ENCODE results near the gene PLLP.
"Not testable (repeated sequence)": the region's sequence is repeated elsewhere in the genome, so short reads cannot be mapped to it uniquely, and the experiment has no call there.

PLLP gene

GRCh38 chr16:57271063-57271345 is 13.5 kb downstream of the PLLP start:
- no peak for FAIRE-seq

DNA sequence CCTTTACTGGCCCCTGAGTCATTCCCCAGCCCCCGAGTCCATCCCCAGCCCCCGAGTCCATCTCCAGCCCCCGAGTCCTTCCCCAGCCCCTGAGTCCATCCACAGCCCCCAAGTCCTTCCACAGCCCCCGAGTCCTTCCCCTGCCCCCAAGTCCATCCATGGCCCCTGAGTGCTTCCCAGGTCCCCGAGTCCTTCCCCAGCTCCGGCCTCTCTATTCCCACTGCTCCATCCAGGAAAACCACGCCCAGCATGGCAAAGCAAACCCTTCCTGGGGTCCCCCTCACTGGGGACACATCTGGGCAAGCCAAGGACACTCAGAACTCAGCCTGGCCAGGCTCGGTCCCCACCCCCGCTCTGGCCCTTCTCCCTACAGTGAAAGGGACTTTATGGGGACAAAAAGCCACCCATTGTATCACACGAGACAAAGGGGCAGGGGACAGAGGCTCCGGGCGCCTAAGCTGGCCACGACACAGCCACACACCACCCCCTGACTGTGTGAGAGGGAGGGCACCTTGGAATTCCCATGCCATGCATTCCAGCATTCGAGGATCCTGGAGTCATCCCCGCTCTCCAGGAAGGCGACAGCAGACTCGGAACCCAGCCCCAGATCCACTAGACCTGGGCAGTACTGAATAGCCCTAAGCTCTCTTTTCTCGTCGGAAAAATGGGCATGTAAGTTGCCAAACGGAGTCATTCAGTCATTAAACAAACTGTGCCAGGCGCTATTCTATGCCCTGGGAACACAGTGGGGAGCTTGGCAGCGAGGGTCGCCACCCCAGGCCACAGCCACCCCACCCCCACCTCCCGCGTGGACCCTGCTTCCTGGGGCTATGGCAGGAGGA is 14.0 kb downstream of the PLLP start:
- no peak for FAIRE-seq

DNA sequence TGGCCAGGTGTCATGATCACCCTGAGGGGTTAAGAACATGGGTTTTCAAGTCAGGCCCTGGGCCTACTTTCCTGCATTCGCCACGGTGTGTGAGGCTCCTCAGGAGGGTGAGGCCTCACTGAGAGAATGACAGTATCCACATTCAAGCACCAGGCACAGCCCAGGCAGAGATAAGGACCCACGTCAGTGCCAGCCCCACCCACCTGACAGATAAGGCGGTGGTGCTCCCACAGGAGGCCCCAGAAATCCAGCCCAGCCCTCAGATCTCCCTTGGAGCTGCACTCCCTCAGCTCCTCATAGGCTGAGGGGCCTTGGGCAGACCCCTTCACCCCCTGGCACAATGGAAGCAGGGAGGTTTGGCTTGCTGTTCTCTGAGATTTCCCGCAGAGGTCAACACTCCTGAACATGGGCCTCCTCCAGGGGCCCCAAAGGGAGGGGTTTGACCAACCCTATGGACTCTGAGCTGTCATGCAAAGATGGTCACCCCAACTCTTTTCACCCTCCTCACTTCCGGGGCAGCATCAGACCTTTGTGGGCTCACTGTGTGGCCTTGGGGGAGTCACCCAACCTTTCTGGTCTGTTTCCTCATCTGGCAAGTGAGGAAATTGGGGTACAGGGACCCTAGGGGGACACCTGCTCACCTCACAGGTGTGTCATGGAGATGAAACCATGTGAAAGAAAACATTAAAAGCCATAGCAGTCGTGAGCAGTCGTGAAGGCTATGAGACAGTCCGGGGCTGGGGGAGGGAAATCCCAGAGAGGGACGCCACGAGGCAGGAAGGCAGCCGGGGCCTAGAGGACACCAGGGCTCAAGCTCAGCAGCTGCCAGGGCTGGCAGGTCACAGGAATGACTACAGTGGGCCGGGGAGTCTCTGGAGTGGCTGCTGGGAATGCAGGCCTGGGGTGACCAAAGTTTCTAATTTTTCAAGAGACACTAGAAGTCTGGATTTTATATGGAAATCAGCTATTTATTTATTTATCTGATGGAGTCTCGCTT is 15.4 kb downstream of the PLLP start:
- no peak for FAIRE-seq

DNA sequence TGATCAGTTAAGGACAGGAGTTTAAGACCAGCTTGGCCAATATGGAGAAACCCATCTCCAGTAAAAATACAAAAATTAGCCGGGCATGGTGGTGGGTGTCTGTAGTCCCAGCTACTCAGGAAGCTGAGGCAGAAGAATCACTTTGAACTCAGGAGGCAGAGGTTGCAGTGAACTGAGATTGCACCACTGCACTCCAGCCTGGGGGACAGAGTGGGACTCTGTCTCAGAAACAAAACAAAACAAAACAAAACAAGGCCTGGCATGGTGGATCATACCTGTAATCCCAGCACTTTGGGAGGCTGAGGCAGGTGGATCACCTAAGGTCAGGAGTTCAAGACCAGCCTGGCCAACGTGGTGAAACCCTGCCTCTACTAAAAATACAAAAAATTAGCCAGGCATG is 17.1 kb downstream of the PLLP start:
- not testable (repeated sequence) for FAIRE-seq

DNA sequence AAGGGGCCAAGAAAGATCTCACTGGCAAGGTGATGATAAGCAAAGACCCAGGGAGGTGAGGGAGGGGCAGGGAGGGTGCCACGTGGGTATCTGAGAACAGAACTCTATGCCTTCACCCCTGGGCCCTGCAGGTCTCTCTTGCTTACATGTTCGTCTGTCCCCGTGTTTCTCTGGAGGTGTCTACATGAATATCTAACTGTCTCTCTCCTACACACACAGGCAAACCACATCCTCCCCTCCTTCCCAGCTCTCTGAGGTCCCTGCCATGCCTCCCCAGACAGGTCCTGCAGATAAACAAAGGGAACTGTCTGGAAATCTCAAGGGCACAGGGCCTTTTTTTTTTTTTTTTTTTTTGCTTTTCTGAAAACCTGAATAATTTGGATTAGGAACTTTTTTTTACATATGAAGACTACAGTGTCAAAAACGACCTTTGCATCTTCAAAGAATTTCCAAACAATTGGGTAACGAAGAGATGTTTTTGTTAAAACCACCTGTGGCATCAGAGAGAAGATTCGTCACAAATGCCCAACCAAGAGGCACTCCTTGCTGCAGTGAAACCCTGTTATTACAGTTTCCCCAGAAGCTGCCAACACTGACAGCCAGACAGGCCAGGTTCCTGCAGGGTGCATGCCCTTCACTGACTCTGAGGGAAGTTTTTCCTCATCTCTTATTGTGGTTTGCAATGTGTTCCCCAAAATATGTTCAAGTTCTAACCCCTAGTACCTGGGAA is 17.8 kb downstream of the PLLP start:
- FAIRE-seq: no peak

- no peak for FAIRE-seq
Measured at GRCh38 chr16:57265850-57266530, 18.5 kb downstream of the PLLP start.

DNA sequence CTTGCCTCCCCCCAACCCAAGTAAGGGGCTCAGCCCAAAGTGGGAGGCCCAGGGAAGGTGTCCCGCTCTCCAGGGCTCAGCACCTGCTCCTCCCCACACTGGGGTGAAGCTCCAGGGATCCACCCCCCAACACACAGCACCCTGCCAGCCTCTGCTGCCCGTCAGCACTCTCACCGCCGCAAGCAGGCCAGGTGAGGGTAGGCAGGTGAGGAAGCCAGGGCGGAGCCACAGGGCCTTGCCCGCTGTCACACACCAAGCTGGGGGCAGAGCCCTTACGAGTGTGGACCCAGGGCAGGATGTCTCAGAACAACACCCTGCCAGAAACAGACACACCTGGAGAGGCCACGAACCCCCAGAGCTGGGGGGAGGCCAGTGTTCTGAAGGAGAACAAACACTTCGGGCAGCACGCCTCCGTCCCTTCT is 19.5 kb downstream of the PLLP start:
- no peak for FAIRE-seq

- no peak for FAIRE-seq
Measured at GRCh38 chr16:57264381-57264780, 20.1 kb downstream of the PLLP start.

DNA sequence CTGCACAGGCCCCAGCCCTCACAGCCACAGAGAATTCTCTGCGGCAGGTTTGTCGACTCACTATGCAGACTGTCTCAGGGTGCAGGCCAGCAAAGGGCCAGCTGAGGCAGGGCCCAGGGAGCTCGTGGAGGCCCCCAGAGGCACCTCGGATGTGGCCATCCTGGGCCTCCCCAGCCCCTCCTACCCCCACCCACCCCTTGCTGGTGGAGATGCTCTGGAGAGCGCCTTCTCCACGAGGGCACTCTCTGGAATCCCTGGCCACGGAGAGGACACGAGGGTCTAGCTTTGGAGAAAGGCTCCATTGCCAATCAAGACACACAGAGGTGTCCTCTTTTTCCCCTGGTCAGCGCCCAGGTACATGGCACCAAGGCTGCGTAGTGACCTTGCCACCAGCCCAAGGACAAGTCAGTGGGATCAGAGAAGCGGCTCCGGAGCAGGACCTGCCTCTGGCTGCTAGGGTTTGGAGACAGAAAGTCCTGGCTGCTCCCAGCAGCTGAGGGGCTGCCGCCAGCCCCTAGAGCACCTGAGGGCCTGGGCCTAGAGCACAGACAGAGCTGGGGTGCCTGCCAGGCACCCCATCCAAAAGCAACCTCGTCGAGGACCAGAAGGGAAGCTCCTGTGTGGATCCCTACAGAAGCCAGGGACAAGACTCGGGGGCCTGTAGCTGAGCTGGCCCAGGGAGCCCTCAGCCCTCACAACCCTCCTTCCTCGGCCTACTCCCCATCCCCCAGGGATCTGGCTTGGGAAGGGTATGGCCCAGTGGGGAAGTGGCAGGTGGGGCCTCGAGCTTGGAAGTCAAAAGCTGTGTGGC is 20.7 kb downstream of the PLLP start:
- no peak for FAIRE-seq

DNA sequence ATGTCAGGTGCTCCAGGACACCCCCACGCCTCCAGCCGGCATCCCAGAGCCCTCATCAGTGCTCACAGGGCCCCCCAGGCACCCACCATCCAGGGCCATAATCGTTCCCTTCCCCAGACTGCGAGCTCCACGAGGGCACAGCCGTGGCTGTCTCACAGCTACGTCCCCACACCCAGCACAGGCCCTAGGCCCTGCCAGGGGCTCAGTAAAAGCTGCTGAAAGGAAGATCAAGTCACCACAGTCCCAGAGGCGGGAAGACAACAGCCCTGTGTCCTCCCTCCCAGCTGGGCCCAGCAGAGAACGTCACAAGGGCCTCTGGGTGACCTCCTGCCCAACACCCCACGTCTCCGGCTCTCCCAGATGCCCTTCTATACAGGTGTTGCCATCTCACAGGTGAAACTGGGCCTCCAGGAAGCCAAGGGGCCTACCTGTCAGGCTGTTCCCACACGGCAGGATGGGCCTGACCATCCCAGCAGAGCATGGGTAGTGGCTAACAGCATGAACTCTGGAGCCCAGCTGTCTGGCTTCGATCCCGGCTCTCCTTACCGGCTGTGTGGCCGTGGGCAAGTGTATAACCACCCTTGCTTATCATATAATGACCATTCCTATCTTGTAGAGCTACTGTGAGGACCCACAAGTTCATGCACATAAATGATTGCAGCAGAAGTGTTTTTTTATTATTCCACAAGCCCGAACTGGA is 21.5 kb downstream of the PLLP start:
- no peak for FAIRE-seq

GRCh38 chr16:57261806-57262205 is 22.7 kb downstream of the PLLP start:
- FAIRE-seq: no peak

GRCh38 chr16:57260294-57260929 is 24.1 kb downstream of the PLLP start:
- FAIRE-seq: no peak

DNA sequence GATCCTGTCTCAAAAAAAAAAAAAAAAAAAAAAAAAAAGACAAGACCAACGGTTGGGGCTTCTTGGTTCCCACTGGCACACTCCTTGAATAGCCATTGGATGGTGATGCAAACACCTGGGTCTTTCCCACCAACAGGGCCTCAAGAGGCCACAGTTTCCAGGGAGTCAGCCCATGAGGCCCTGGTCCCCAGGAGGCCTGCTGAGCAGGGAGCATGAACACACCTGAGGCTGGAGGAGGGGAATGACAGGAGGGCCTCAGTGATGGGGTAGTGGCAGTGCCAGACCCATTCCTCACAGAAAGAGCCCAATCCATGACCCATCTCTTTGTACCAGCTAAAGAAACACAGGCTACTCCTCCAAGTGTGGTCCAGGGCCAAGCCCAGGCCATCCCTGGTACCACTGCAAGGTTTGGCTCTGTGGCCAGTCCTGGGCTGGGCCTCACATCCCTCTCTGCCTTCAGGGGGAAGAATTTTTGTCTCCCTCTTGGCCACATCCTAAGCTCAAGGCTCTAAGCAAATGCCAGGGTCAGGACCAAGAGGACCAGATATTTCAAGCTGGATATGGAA is 25.5 kb downstream of the PLLP start:
- no peak for FAIRE-seq

- no peak for FAIRE-seq
Measured at GRCh38 chr16:57258226-57258909, 26.1 kb downstream of the PLLP start.

DNA sequence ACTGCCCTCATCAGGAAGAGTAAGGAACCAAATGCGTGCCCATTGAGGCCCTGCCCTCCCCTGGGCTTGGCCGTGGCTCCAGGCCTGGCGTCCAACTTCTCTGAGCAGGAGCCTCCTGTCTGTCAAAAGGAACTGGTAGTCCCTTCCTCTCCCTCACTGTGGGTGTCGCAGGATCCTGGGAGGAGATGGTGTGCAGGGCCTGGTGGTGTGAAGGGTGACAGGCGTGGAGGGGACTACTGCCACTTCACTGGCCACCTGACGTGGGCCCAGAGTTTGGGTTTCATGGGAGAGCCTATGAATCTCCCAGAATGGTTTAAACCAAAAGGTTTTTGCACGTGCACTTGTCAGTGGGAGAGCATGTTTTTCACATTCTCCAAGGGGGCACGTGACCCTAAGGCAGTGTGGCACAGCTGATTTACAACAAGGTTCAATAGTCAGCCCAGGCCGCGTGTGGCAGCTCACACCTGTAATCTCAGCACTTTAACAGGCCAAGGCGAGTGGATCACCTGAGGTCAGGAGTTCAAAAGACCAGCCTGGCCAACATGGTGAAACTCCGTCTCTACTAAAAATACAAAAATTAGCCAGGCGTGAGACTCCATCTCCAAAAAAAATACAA is 26.9 kb downstream of the PLLP start:
- FAIRE-seq: no peak

DNA sequence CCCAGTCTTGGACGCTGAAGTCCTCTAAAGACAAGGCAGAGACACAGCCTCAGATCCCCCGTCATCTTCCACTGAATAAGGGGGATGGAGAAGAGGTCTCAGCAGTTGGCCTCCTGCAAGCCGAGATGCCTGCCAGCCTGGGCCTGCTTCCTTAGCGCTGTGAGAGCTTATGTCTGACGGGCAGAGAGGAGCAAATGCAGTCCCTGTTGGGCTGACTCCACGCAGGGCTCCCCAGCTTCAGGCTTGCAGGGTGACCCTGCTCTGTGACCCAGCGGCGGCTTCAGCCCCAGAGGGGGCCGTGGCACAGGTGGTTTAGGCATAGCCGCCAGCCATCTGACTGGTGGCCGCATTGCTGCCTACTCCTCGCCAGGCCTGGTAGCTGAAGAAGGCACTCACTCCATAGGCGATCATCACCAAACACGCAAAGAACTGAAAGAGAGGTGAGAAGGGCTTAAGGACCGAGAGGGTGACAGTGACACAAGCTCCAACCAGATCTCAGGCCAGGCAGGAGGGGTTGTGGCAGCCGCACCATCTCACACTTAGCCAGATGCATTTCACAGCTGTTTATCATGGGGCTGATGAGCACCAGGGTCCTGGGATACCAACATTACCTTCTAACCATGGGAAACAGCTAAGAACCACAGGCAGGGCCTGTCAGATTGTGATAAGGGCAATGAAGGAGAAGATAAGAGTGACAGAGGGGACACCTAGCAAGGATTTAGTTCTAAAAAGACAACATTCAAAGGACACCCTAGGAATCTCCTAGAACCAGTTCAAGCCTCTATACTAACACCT is 27.7 kb downstream of the PLLP start:
- no peak for FAIRE-seq

DNA sequence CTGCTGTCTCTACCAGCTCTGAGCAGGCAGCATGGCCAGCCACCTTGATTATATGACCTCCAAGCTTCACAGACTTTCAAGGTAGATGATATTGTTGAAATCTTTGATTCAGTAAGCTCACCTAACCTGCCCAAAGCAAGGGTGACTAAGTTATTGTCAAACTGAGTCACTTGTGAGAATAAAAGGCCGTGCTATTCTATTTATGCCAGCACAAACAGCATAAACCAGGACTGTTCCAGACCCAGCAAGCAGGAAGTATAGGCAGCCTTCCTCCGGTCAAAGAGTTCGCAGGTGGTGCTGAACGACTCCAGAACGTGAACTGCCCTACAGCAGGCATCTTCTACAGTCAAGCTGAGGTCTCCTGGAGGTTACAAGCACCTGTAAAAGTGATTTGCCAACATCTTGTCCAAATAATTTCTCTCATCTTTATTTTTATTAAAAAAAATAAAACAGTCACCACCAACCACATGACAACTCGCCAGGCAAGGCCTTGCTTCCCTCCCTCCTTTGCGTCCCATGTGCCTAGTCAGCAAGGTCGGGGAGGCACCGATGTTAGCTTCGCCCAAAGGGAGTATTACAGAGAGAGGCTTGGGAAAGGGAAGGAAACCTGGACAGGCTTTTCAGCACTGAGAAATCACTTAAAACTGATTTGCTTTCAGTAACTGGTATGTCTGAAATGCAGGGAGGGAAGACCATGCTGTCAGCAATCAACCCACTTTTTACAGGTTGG is 28.6 kb downstream of the PLLP start:
- no peak for FAIRE-seq

Data from colon (tissue), 2 donors.